GM21737 (cell line): ENCODE results near the gene FOXS1.

ENCODE experiments used
- ATAC-seq: cut with Tn5 transposase; IDR thresholded peaks from one replicate; pipeline ENCODE4 v1.9.1; 2021; ENCODE audit warnings: mild to moderate bottlenecking, moderate library complexity; ENCODE audit not compliant: unreplicated experiment

FOXS1 gene

GRCh38 chr20:31845300-31845863, at the start of gene FOXS1:
Gene FOXS1 (minus strand): TSS chr20:31845604. CDS start chr20:31845542, 62 bp downstream.
- ATAC-seq = no peak

- ATAC-seq = no peak
These were observed 45.2 kb upstream of the FOXS1 start for GRCh38 chr20:31890646-31891045.

GRCh38 chr20:31883829-31884228, 38.4 kb upstream of the FOXS1 start:
- ATAC-seq = no peak

GRCh38 chr20:31881945-31882344, 36.5 kb upstream of the FOXS1 start:
- ATAC-seq = no peak

GRCh38 chr20:31879143-31879987, 34.0 kb upstream of the FOXS1 start:
- ATAC-seq = peak; percentile 83

- ATAC-seq = no peak
These were observed 32.3 kb upstream of the FOXS1 start for GRCh38 chr20:31877684-31878083.

- no peak for ATAC-seq
These were observed 30.3 kb upstream of the FOXS1 start for GRCh38 chr20:31875671-31876070.

GRCh38 chr20:31872406-31872805, 27.0 kb upstream of the FOXS1 start:
- no peak for ATAC-seq

GRCh38 chr20:31871618-31871954, 26.2 kb upstream of the FOXS1 start:
- no peak for ATAC-seq

GRCh38 chr20:31870726-31871617, 25.6 kb upstream of the FOXS1 start:
- no peak for ATAC-seq

GRCh38 chr20:31869942-31870725, 24.7 kb upstream of the FOXS1 start, which contains the start of the genes DUSP15 and TTLL9:
Gene DUSP15 (minus strand): TSS chr20:31870527. CDS start chr20:31870337, 190 bp downstream.
Gene TTLL9 (plus strand): TSS chr20:31870634. CDS start chr20:31871127, 493 bp downstream.
- ATAC-seq = no peak

GRCh38 chr20:31869673-31869941, 24.2 kb upstream of the FOXS1 start:
- ATAC-seq = no peak

- no peak for ATAC-seq
These were observed 23.7 kb upstream of the FOXS1 start for GRCh38 chr20:31868853-31869672.

- no peak for ATAC-seq
These were observed 20.8 kb upstream of the FOXS1 start for GRCh38 chr20:31866221-31866620.

GRCh38 chr20:31864521-31865400, 19.4 kb upstream of the FOXS1 start:
- ATAC-seq = no peak

- no peak for ATAC-seq
These were observed 18.1 kb upstream of the FOXS1 start for GRCh38 chr20:31863296-31864085.

GRCh38 chr20:31862506-31862905, 17.1 kb upstream of the FOXS1 start:
- no peak for ATAC-seq

- no peak for ATAC-seq
These were observed 16.7 kb upstream of the FOXS1 start for GRCh38 chr20:31862157-31862470.
